ENCODE measurements around the gene CCDC15.

DNA sequence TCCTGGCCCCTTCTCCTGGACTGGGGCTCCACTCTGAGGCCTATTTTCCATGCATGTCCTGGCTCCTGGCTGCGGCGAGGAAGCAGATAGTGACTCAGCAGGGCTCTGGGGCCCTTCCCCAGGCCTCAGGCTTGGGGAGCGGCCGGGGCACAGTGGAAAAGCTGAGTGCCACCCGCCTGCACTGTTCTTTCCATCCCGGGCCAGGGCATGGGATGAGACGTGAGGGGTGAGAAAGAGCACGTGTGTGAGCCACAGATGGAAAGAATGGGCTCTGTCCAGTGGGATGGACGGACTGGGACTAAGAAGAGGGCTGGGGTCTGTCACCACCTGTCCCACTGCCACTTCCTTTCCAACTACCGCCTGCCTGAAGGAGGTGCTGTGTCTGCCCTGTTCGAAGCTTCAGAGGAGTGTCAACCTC lies 121.9 kb downstream of the CCDC15 start:
- TF ChIP-seq POLR2AphosphoS2 (IDR thresholded peaks at IDR 0.05; ENCODE audit: low read depth, low read length), result no peak
- TF ChIP-seq, protein P1, sequence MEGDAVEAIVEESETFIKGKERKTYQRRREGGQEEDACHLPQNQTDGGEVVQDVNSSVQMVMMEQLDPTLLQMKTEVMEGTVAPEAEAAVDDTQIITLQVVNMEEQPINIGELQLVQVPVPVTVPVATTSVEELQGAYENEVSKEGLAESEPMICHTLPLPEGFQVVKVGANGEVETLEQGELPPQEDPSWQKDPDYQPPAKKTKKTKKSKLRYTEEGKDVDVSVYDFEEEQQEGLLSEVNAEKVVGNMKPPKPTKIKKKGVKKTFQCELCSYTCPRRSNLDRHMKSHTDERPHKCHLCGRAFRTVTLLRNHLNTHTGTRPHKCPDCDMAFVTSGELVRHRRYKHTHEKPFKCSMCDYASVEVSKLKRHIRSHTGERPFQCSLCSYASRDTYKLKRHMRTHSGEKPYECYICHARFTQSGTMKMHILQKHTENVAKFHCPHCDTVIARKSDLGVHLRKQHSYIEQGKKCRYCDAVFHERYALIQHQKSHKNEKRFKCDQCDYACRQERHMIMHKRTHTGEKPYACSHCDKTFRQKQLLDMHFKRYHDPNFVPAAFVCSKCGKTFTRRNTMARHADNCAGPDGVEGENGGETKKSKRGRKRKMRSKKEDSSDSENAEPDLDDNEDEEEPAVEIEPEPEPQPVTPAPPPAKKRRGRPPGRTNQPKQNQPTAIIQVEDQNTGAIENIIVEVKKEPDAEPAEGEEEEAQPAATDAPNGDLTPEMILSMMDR (CRISPR knock-in tag; IDR thresholded peaks at IDR 0.05), result no peak
- no peak for TF ChIP-seq SKI (IDR thresholded peaks at IDR 0.05; ENCODE audit: partially characterized antibody)
- no peak for TF ChIP-seq ZBTB21 (CRISPR knock-in tag; IDR thresholded peaks at IDR 0.05)
- no peak for TF ChIP-seq ZNF550 (CRISPR knock-in tag; IDR thresholded peaks at IDR 0.05; ENCODE audit: borderline replicate concordance)

All from HepG2 (cell line).